B cell (primary cell): ENCODE results near the gene TPO. TPM values are rescaled to one million over a fixed set of nuclear protein-coding genes. Genes with fewer than 3 reads are reported as not detected.

Source experiments
- ATAC-seq: fragments of 200-7000 bp; cut with Tn5 transposase; one replicate; pipeline ENCODE4 v1.10.0; 2021; ENCODE audit warnings: low read depth, mild to moderate bottlenecking, moderate number of reproducible peaks, moderate library complexity
- CTCF ChIA-PET: fragments of 350-600 bp; sonication (Branson Sonifier 250); formaldehyde crosslinking; loops from one replicate; lab custom pipeline; 2021; ENCODE audit warnings: antibody characterized with exemption, inconsistent platforms; lab: Charles Lee
- POLR2A ChIA-PET: fragments of 350-600 bp; sonication (Branson Sonifier 250); formaldehyde crosslinking; loops from one replicate; lab custom pipeline; 2021; ENCODE audit warnings: antibody characterized with exemption; lab: Charles Lee
- DNase-seq: peaks from one replicate; pipeline ENCODE4 v3.0.0; 2013
- H2AFZ ChIP-seq: 2 replicates; pipeline ENCODE4 v1.6.1; 2012; ENCODE audit warnings: mild to moderate bottlenecking, low read depth, low read length; ENCODE audit not compliant: insufficient read depth, poor library complexity, severe bottlenecking
- H3K27ac ChIP-seq, 2 donors: 1 replicate in 1 of 2; 2 replicates in 1 of 2; pipeline ENCODE4 v1.5.1; 2012 to 2013; ENCODE audit warnings: low read length in 2 of 2, mild to moderate bottlenecking in 2 of 2, moderate library complexity in 1 of 2
- H3K27me3 ChIP-seq, 4 experiments: fragments of 200-600 bp in 1 of 4; sonication (generic) in 1 of 4; replicated peaks in 1 of 4; 1 replicate in 2 of 4; 2 replicates in 2 of 4; pipeline versions ENCODE4 v1.6.1 to v1.7.0; 2013 to 2016; ENCODE audit warnings: low read length in 3 of 4, mild to moderate bottlenecking in 2 of 4, mixed read lengths in 1 of 4, moderate library complexity in 1 of 4; ENCODE audit not compliant: insufficient read depth in 4 of 4, control insufficient read depth in 3 of 4; ENCODE audit errors: control extremely low read depth in 1 of 4
- H3K36me3 ChIP-seq, 2 experiments: replicated peaks in 1 of 2; 1 replicate in 1 of 2; 2 replicates in 1 of 2; pipeline versions ENCODE4 v1.6.1 to v1.7.1; 2013; ENCODE audit warnings: low read length in 1 of 2; ENCODE audit not compliant: insufficient read depth in 2 of 2, control insufficient read depth in 1 of 2; ENCODE audit errors: control extremely low read depth in 1 of 2, extremely low read depth in 1 of 2
- H3K4me1 ChIP-seq, 2 donors: fragments of 200-600 bp in 1 of 2; sonication (generic) in 1 of 2; 1 replicate in 1 of 2; 2 replicates in 1 of 2; pipeline versions ENCODE4 v1.5.1 to v1.6.1; 2013 to 2017; ENCODE audit warnings: low read length in 2 of 2; ENCODE audit not compliant: control insufficient read depth in 2 of 2, insufficient read depth in 2 of 2
- H3K4me2 ChIP-seq: replicated peaks from 2 replicates; pipeline ENCODE3; 2012; ENCODE audit warnings: mild to moderate bottlenecking, low read depth, low read length; ENCODE audit not compliant: poor library complexity, severe bottlenecking
- H3K4me3 ChIP-seq, 5 experiments: fragments of 200-600 bp in 1 of 5; sonication (generic) in 1 of 5; 1 replicate in 3 of 5; 2 replicates in 2 of 5; pipeline versions ENCODE4 v1.5.1 to v1.7.0; 2011 to 2016; ENCODE audit warnings: low read length in 4 of 5, mild to moderate bottlenecking in 4 of 5, low read depth in 2 of 5, control low read depth in 1 of 5, moderate library complexity in 1 of 5; ENCODE audit not compliant: insufficient read depth in 1 of 5; ENCODE audit errors: control extremely low read depth in 1 of 5, extremely low read depth in 1 of 5
- H3K79me2 ChIP-seq: fragments of 200-600 bp; sonication (generic); one replicate; pipeline ENCODE4 v1.6.0; 2016; ENCODE audit warnings: low read length; ENCODE audit not compliant: control insufficient read depth, insufficient read depth
- H3K9ac ChIP-seq: fragments of 200-600 bp; sonication (generic); 2 replicates; pipeline ENCODE4 v1.6.1; 2017; ENCODE audit warnings: mild to moderate bottlenecking, low read length, moderate library complexity
- H3K9me3 ChIP-seq, 3 donors: one replicate each; pipeline versions ENCODE4 v1.6.1 to v1.7.1; 2013; ENCODE audit warnings: low read length in 2 of 3; ENCODE audit not compliant: control insufficient read depth in 2 of 3, insufficient read depth in 1 of 3; ENCODE audit errors: control extremely low read depth in 1 of 3
- H4K20me1 ChIP-seq: 2 replicates; pipeline ENCODE4 v1.6.0; 2012; ENCODE audit warnings: mild to moderate bottlenecking, low read length; ENCODE audit not compliant: insufficient read depth, control insufficient read depth, poor library complexity, severe bottlenecking
- H3K27ac Mint-ChIP-seq: one replicate; pipeline ENCODE4 v1.8.0; 2021; ENCODE audit warnings: mixed read lengths
- H3K27me3 Mint-ChIP-seq: one replicate; pipeline ENCODE4 v1.8.0; 2021; ENCODE audit warnings: mixed read lengths
- H3K4me1 Mint-ChIP-seq: one replicate; pipeline ENCODE4 v1.8.0; 2021; ENCODE audit warnings: mixed read lengths
- H3K4me3 Mint-ChIP-seq: one replicate; pipeline ENCODE4 v1.8.0; 2021; ENCODE audit warnings: mixed read lengths
- H3K9me3 Mint-ChIP-seq: one replicate; pipeline ENCODE4 v1.8.0; 2022; ENCODE audit warnings: mixed read lengths; ENCODE audit not compliant: insufficient read depth
- CTCF ChIP-seq: fragments of 200-600 bp; IDR thresholded peaks from one replicate; pipeline ENCODE4 v1.8.0; 2022; ENCODE audit warnings: antibody characterized with exemption, mild to moderate bottlenecking
- EZH2 ChIP-seq: IDR thresholded peaks from 2 replicates; pipeline ENCODE4 v1.6.1; 2012; ENCODE audit warnings: borderline replicate concordance, low read depth, mild to moderate bottlenecking, moderate library complexity, low read length; ENCODE audit not compliant: insufficient read depth, poor library complexity, severe bottlenecking
- WGBS: methylation state at CpG from one replicate; pipeline ENCODE4 v1.1.5; 2013; ENCODE audit warnings: missing lambda C conversion rate; ENCODE audit not compliant: insufficient coverage; 5-methylcytosine and 5-hydroxymethylcytosine counted together
- intact Hi-C: fragments of 100-400 bp; cut with micrococcal nuclease; formaldehyde crosslinking; loops from one replicate; pipeline ENCODE4 v1.10.0; 2022
- polyA plus RNA-seq: library from polyadenylated mRNA; depleted of rRNA; stranded (reverse); fragments of >200 nt; gene quantifications from 2 replicates; pipeline ENCODE4 v1.2.3, GENCODE V29; 2012
- total RNA-seq, 2 donors: library from RNA; stranded (reverse); fragments of 120-200 nt in 1 of 2; gene quantifications; 1 replicate in 1 of 2; 2 replicates in 1 of 2; pipeline versions ENCODE4 v1.2.3 to v1.2.4, GENCODE V29; 2013 to 2022

TPO gene
- total and polyA plus RNA-seq, 2 donors (not counting 1 experiment from before 2014, with no cell fraction given): not detected

- ChIA-PET CTCF (no interaction called here), POLR2A (no interaction called here)
- 86% methylated on average over 11 of the region's 11 CpGs for WGBS
- Histone ChIP-seq H4K20me1 (no peaks in the 10 kb centered on the region), H3K4me2 (no peak overlapping the region), H3K27ac (no peak overlapping the region), H2AFZ (no peak overlapping the region), H3K9ac (no peak overlapping the region), H3K27me3 (no peaks in the 10 kb centered on the region), H3K9me3 (peaks cover 0 to 11% (median 0%) of the 10 kb centered on the region in 3 donors), H3K4me1 (peaks cover 0 to 8% of the 10 kb centered on the region in 2 donors), H3K79me2 (no peaks in the 10 kb centered on the region), H3K36me3 (no peaks in the 10 kb centered on the region), H3K4me3 (no peak overlapping the region)
- Mint-ChIP-seq H3K27ac (no peak overlapping the region), H3K4me3 (no peak overlapping the region), H3K27me3 (no peaks in the 10 kb centered on the region), H3K9me3 (peaks cover 4% of the 10 kb centered on the region), H3K4me1 (no peaks in the 10 kb centered on the region)
- ATAC-seq: no peak
- intact Hi-C loops: no loop called here
- no peak for DNase-seq
- TF ChIP-seq EZH2 (no peak), CTCF (no peak)
Measured at GRCh38 chr2:1437101-1437500, 23.8 kb downstream of the TPO start.

- ChIA-PET CTCF (no interaction called here), POLR2A (no interaction called here)
- Histone ChIP-seq H3K27ac (no peak overlapping the region), H3K4me1 (peaks cover 0 to 8% of the 10 kb centered on the region in 2 donors), H3K4me3 (no peak overlapping the region), H3K79me2 (no peaks in the 10 kb centered on the region), H3K36me3 (no peaks in the 10 kb centered on the region), H4K20me1 (no peaks in the 10 kb centered on the region), H3K9me3 (peaks cover 0 to 13% (median 0%) of the 10 kb centered on the region in 3 donors), H3K9ac (no peak overlapping the region), H2AFZ (no peak overlapping the region), H3K4me2 (no peak overlapping the region), H3K27me3 (no peaks in the 10 kb centered on the region)
- ATAC-seq: no peak
- intact Hi-C loops: no loop called here
- Mint-ChIP-seq H3K4me3 (no peak overlapping the region), H3K27me3 (no peaks in the 10 kb centered on the region), H3K4me1 (no peaks in the 10 kb centered on the region), H3K27ac (no peak overlapping the region), H3K9me3 (peaks cover 5% of the 10 kb centered on the region)
- DNase-seq: no peak
- TF ChIP-seq EZH2: no peak
- no peak for TF ChIP-seq CTCF
- WGBS: 92% methylated on average over 4 of the region's 4 CpGs
Measured at GRCh38 chr2:1437537-1437936, 24.3 kb downstream of the TPO start.
